ENCODE results near the gene KRT38. TPM values are rescaled to one million over a fixed set of nuclear protein-coding genes. Genes with fewer than 3 reads are reported as not detected.

The KRT38 gene
- total RNA-seq, 2 experiments from 2014 or later: not detected

GRCh38 chr17:41455236-41455635 lies 14.5 kb upstream of the KRT38 start:
- H3K4me1 Mint-ChIP-seq (ENCODE audit: low read depth): no peaks in the 10 kb centered on the region
- ChIA-PET CTCF (no interaction called here), POLR2A (no interaction called here)
- peaks cover 1% of the 10 kb centered on the region for H3K27me3 Mint-ChIP-seq
- H3K4me3 Mint-ChIP-seq: no peak overlapping the region
- H3K9me3 Mint-ChIP-seq: no peaks in the 10 kb centered on the region
- no peak for ATAC-seq
- DNase-seq: no peak
- TF ChIP-seq CTCF (IDR thresholded peaks at IDR 0.05): no peak
- intact Hi-C loops (cut with micrococcal nuclease): no loop called here
- H3K36me3 Mint-ChIP-seq (ENCODE audit: low read depth): no peaks in the 10 kb centered on the region
- H3K27ac Mint-ChIP-seq: no peak overlapping the region

GRCh38 chr17:41453066-41453465 lies 12.3 kb upstream of the KRT38 start:
- H3K36me3 Mint-ChIP-seq (ENCODE audit: low read depth): no peaks in the 10 kb centered on the region
- H3K9me3 Mint-ChIP-seq: no peaks in the 10 kb centered on the region
- DNase-seq (no peak), ATAC-seq (no peak)
- ChIA-PET CTCF (interaction anchor here (1.1 to 2.1 kb wide), 2 partner anchors 10 to 12 kb away, joined by 3 to 6 read pairs; no protein-coding TSS in a partner anchor), POLR2A (no interaction called here)
- TF ChIP-seq CTCF (IDR thresholded peaks at IDR 0.05): no peak
- H3K4me1 Mint-ChIP-seq (ENCODE audit: low read depth): no peaks in the 10 kb centered on the region
- no peak overlapping the region for H3K27ac Mint-ChIP-seq
- no peak overlapping the region for H3K4me3 Mint-ChIP-seq
- H3K27me3 Mint-ChIP-seq: peaks cover 1% of the 10 kb centered on the region
- intact Hi-C loops (cut with micrococcal nuclease): no loop called here

- DNase-seq (no peak), ATAC-seq (no peak)
- no peaks in the 10 kb centered on the region for H3K4me1 Mint-ChIP-seq (ENCODE audit: low read depth)
- H3K9me3 Mint-ChIP-seq: no peaks in the 10 kb centered on the region
- H3K27ac Mint-ChIP-seq: no peak overlapping the region
- intact Hi-C loops (cut with micrococcal nuclease): no loop called here
- no peaks in the 10 kb centered on the region for H3K36me3 Mint-ChIP-seq (ENCODE audit: low read depth)
- CTCF ChIA-PET: interaction anchor here (1.1 to 2.1 kb wide), 2 partner anchors 11 kb away, joined by 3 to 6 read pairs; no protein-coding TSS in a partner anchor
- POLR2A ChIA-PET: no interaction called here
- TF ChIP-seq CTCF (IDR thresholded peaks at IDR 0.05): no peak
- peaks cover 1% of the 10 kb centered on the region for H3K27me3 Mint-ChIP-seq
- H3K4me3 Mint-ChIP-seq: no peak overlapping the region
Observed at GRCh38 chr17:41452281-41452680, 11.5 kb upstream of the KRT38 start.

GRCh38 chr17:41451154-41451728 lies 10.5 kb upstream of the KRT38 start:
- ATAC-seq (no peak), DNase-seq (no peak)
- no peak for TF ChIP-seq CTCF (IDR thresholded peaks at IDR 0.05)
- no peak overlapping the region for H3K4me3 Mint-ChIP-seq
- H3K9me3 Mint-ChIP-seq: no peaks in the 10 kb centered on the region
- no peaks in the 10 kb centered on the region for H3K4me1 Mint-ChIP-seq (ENCODE audit: low read depth)
- ChIA-PET POLR2A (no interaction called here), CTCF (interaction anchor here (2.1 kb wide), 1 partner anchor 10 kb away, joined by 6 read pairs; no protein-coding TSS in a partner anchor)
- H3K27ac Mint-ChIP-seq: no peak overlapping the region
- intact Hi-C loops (cut with micrococcal nuclease): no loop called here
- H3K27me3 Mint-ChIP-seq: peaks cover 1% of the 10 kb centered on the region
- no peaks in the 10 kb centered on the region for H3K36me3 Mint-ChIP-seq (ENCODE audit: low read depth)

- H3K36me3 Mint-ChIP-seq (ENCODE audit: low read depth): no peaks in the 10 kb centered on the region
- CTCF ChIA-PET: no interaction called here
- no peaks in the 10 kb centered on the region for H3K9me3 Mint-ChIP-seq
- H3K4me3 Mint-ChIP-seq: no peak overlapping the region
- H3K4me1 Mint-ChIP-seq (ENCODE audit: low read depth): no peaks in the 10 kb centered on the region
- intact Hi-C loops (cut with micrococcal nuclease): no loop called here
- DNase-seq (no peak), ATAC-seq (no peak)
- POLR2A ChIA-PET: no interaction called here
- no peak for TF ChIP-seq CTCF (IDR thresholded peaks at IDR 0.05)
- peaks cover 5% of the 10 kb centered on the region for H3K27me3 Mint-ChIP-seq
- H3K27ac Mint-ChIP-seq: no peak overlapping the region
Observed at GRCh38 chr17:41449008-41449407, 8.2 kb upstream of the KRT38 start.

Measured in activated CD8-positive, alpha-beta T cell treated with anti-CD3 and anti-CD28 coated beads for 36 hours (primary cell).